Activated T-helper 1 cell treated with Interleukin-2 at 50 U/mL for 16 hours (primary cell): ENCODE data around the gene SLC1A4.
"Not testable (repeated sequence)": the region's sequence is repeated elsewhere in the genome, so short reads cannot be mapped to it uniquely, and the experiment has no call there.

Experiments
- DNase-seq: peaks from one replicate; pipeline ENCODE4 v3.0.0-alpha.2; 2020; ENCODE audit warnings: low read depth

SLC1A4 gene

DNA sequence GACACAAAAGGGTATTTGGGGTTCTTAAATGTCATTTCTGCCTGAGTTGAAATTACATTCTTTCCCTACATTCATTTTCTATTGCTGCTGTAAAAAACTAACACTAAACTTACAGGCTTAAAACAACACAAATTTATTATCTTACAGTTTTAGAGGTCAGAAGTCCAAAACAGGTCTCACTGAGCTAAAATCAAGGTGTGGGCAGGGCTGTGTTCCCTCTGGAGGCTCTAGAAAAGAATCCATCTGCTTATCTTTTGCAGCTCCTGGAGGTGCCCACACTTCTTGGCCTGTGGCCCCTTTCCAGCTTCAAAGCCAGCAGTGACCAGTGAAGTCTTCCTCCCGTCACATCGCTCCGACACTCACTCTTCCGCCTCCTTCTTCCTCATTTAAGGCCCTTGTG is 23.2 kb upstream of the SLC1A4 start:
- no peak for DNase-seq

- no peak for DNase-seq
Measured at GRCh38 chr2:64966839-64967238, 22.4 kb upstream of the SLC1A4 start.

GRCh38 chr2:64967601-64968000 is 21.6 kb upstream of the SLC1A4 start:
- DNase-seq: no peak

- not testable (repeated sequence) for DNase-seq
Measured at GRCh38 chr2:64969086-64969485, 20.1 kb upstream of the SLC1A4 start.

- DNase-seq: no peak
Measured at GRCh38 chr2:64970495-64970894, 18.7 kb upstream of the SLC1A4 start.

- DNase-seq: no peak
Measured at GRCh38 chr2:64972426-64972825, 16.8 kb upstream of the SLC1A4 start.

GRCh38 chr2:64972876-64973275 is 16.3 kb upstream of the SLC1A4 start:
- no peak for DNase-seq

GRCh38 chr2:64975232-64975821 is 13.9 kb upstream of the SLC1A4 start:
- no peak for DNase-seq

DNA sequence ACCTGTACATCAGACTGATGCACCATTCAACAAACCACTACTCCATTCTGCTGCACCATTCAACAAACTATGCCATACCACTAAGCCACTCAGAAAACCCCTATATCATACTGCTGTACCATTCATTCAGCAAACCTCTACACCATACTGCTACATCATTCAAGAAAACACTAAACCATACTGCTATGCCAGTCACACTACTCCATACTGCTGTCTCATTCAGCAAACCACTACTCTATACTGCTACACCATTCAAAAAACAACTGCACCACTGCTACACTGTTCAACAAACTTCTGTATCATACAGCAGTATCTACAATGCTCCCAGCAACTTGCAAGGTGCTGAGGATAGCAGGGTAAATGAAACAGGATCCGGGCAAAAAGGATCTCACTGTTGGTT is 12.9 kb upstream of the SLC1A4 start:
- DNase-seq: no peak

GRCh38 chr2:64978514-64979268 is 10.5 kb upstream of the SLC1A4 start:
- no peak for DNase-seq

- DNase-seq: no peak
Measured at GRCh38 chr2:64979744-64980143, 9.5 kb upstream of the SLC1A4 start.

GRCh38 chr2:64980183-64980582 is 9.0 kb upstream of the SLC1A4 start:
- DNase-seq: no peak

GRCh38 chr2:64982311-64982857 is 6.8 kb upstream of the SLC1A4 start:
- no peak for DNase-seq

DNA sequence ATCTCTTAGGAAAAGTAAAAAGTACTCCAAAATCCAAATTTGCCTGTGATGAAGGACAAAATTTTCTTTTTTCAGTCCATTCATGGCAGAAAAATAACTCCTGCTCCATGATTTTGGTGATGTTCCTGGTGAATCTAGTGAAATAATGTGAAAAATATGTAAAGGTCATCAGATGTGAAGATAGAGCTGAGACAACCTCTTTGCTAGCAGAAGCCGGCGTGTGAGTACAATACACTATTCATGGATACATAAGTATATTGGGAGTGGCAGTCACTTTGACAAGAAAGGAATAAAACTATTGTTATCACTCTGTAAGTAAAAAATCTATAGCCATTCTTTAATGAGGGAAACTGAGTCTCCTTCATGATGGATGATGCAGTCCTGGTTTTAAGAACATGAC is 6.3 kb upstream of the SLC1A4 start:
- DNase-seq: no peak

- no peak for DNase-seq
Measured at GRCh38 chr2:64985447-64985846, 3.8 kb upstream of the SLC1A4 start.

GRCh38 chr2:64987001-64987955 is 1.9 kb upstream of the SLC1A4 start:
- no peak for DNase-seq

- no peak for DNase-seq
Measured at GRCh38 chr2:64987956-64988419, 1.2 kb upstream of the SLC1A4 start.

DNA sequence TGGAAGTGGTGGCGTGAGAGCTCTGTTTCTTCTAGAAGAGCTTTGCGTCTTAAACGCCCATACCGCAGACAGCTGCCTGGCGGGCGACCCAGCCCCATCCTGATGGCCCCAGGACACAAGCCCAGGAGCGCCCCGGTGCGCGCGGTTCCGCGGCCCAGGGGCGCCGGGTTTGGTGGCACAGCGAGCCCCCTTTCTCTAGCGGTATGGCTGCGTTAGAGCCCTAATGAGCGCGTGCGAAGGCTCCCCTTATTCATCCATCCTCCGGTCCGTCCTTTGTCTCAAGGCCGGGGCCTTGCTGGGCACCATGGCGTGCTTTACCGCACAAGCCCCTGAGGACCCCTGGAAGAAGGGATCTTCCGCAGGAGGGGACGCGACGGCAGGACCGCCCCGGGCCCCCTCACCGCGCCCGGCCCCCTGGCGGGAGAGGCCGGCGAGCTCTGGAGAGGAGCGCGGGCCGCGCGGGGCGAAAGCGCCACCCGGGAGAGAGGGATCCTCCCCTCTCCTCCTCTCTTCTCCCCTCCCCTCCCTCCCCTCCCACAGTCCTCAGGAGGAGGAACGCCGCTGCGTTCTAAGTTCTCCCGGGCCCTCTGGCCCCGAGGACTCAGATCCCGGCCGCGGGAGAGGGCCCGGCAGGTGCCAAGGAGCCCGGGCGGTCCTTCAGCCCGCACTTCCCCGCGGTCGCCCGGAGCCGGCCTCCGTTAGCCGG is 626 bp upstream of the SLC1A4 start:
- peak; percentile 38 for DNase-seq

- no peak for DNase-seq
Measured at GRCh38 chr2:64989982-64990614, 899 bp downstream of the SLC1A4 start.

DNA sequence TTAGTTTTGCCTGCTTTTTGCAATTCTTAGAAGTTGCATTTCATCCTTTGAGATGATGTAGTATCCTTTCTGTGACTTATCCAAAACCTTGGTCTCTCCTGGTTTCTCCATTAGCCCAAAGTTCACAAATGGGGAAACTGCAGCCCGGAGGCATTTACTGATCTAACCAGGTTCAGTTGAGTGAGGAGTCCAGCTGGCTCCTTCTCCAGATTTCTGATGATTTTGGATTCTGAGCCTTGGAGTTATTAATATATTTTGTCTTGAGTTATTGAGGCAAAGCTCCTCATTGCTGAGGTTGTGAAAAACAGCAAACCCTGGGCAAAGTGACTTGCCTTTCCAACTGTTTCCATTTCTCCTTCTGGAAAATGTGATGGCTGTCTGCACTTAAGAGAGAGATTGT is 1.7 kb downstream of the SLC1A4 start:
- DNase-seq: no peak

DNA sequence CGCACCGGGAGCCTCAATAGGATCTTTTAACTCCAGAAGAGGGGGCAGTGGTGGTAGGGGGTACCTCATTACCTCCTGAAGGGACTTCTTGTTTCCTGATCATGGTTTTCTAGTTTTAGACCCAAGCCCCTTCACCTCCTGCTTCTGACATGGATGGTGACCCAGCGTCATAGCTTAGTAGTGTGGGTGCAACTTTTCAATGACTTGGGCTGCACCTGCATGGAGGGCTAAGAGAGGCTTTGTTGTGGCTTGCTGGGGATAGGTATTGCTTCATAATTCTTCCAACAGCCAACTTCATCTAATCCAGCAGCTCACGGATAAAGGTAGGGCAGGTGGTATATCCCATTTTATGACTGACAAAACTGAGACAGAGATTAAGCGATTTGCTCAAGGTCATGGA is 3.0 kb downstream of the SLC1A4 start:
- no peak for DNase-seq
